Neural cell (in vitro differentiated cells): ENCODE measurements around the gene AGAP2. TPM values are rescaled to one million over a fixed set of nuclear protein-coding genes. Genes with fewer than 3 reads are reported as not detected.
"Not testable (repeated sequence)": the region's sequence is repeated elsewhere in the genome, so short reads cannot be mapped to it uniquely, and the experiment has no call there.

Experiments
- H2AFZ ChIP-seq: fragments of 200-600, 300-800 bp; sonication (generic), shearing (Covaris generic); 2 replicates; pipeline ENCODE4 v1.6.0; 2014; ENCODE audit warnings: low read depth, mild to moderate bottlenecking, antibody characterized with exemption, low read length, moderate library complexity
- H3F3A ChIP-seq: fragments of 200-600 bp; shearing (Covaris generic); 2 replicates; pipeline ENCODE4 v1.6.1; 2016; ENCODE audit warnings: mild to moderate bottlenecking, moderate library complexity, mixed read lengths, antibody characterized with exemption, low read length; ENCODE audit not compliant: insufficient read depth, poor library complexity, severe bottlenecking
- H3K27ac ChIP-seq: fragments of 200-600, 300-800 bp; sonication (generic), shearing (Covaris generic); 2 replicates; pipeline ENCODE4 v1.5.1; 2014; ENCODE audit warnings: mild to moderate bottlenecking, low read length, moderate library complexity
- H3K27me3 ChIP-seq: fragments of 300-800, 200-600 bp; sonication (generic), shearing (Covaris generic); 2 replicates; pipeline ENCODE4 v1.6.0; 2014; ENCODE audit warnings: mild to moderate bottlenecking, low read depth, low read length, moderate library complexity; ENCODE audit not compliant: insufficient read depth
- H3K36me3 ChIP-seq: fragments of 300-800, 200-600 bp; sonication (generic), shearing (Covaris generic); 2 replicates; pipeline ENCODE4 v1.5.1; 2014; ENCODE audit warnings: mild to moderate bottlenecking, antibody characterized with exemption, low read length, moderate library complexity; ENCODE audit not compliant: insufficient read depth
- H3K4me2 ChIP-seq: fragments of 300-800, 200-600 bp; sonication (generic), shearing (Covaris generic); 2 replicates; pipeline ENCODE4 v1.6.0; 2014; ENCODE audit warnings: mild to moderate bottlenecking, low read length
- H3K4me3 ChIP-seq: fragments of 300-800, 200-600 bp; sonication (generic), shearing (Covaris generic); 2 replicates; pipeline ENCODE4 v1.5.1; 2014; ENCODE audit warnings: mild to moderate bottlenecking, low read length, moderate library complexity
- H3K79me2 ChIP-seq: fragments of 200-600 bp; shearing (Covaris generic); replicated peaks from 2 replicates; pipeline ENCODE4 v1.6.0; 2014; ENCODE audit warnings: mild to moderate bottlenecking, low read length, moderate library complexity; ENCODE audit not compliant: insufficient read depth
- H3K9ac ChIP-seq: fragments of 300-800, 200-600 bp; sonication (generic), shearing (Covaris generic); 2 replicates; pipeline ENCODE4 v1.6.1; 2016; ENCODE audit warnings: mild to moderate bottlenecking, low read length, mixed read lengths
- H3K9me2 ChIP-seq: fragments of 200-600 bp; shearing (Covaris generic); 2 replicates; pipeline ENCODE4 v1.6.1; 2016; ENCODE audit warnings: mild to moderate bottlenecking, low read length, mixed read lengths; ENCODE audit not compliant: insufficient read depth
- H3K9me3 ChIP-seq: fragments of 200-600, 300-800 bp; sonication (generic), shearing (Covaris generic); 2 replicates; pipeline ENCODE4 v1.6.1; 2016; ENCODE audit warnings: mild to moderate bottlenecking, mixed run types, low read length, moderate library complexity, mixed read lengths
- H4K20me1 ChIP-seq: fragments of 200-600 bp; shearing (Covaris generic); 2 replicates; pipeline ENCODE4 v1.6.1; 2016; ENCODE audit warnings: mild to moderate bottlenecking, mixed run types; ENCODE audit not compliant: insufficient read depth
- CTCF ChIP-seq: fragments of 450-650 bp; IDR thresholded peaks from 2 replicates; pipeline ENCODE4 v1.5.1; 2014; ENCODE audit warnings: antibody characterized with exemption, mild to moderate bottlenecking, moderate library complexity; ENCODE audit not compliant: poor library complexity, severe bottlenecking
- EP300 ChIP-seq: fragments of 450-650 bp; conservative IDR thresholded peaks from 2 replicates; pipeline ENCODE4 v1.6.1; 2014; ENCODE audit warnings: antibody characterized with exemption, mild to moderate bottlenecking, moderate library complexity; ENCODE audit not compliant: poor library complexity, severe bottlenecking
- MXI1 ChIP-seq: fragments of 450-650 bp; conservative IDR thresholded peaks from 2 replicates; pipeline ENCODE4 v1.6.1; 2014; ENCODE audit warnings: antibody characterized with exemption, mild to moderate bottlenecking; ENCODE audit not compliant: poor library complexity, severe bottlenecking
- POLR2AphosphoS5 ChIP-seq: IDR thresholded peaks from 2 replicates; pipeline ENCODE4 v1.6.1; 2012
- RAD21 ChIP-seq: fragments of 450-650 bp; conservative IDR thresholded peaks from 2 replicates; pipeline ENCODE4 v1.6.1; 2014; ENCODE audit warnings: antibody characterized with exemption, mild to moderate bottlenecking, moderate library complexity
- REST ChIP-seq: IDR thresholded peaks from 2 replicates; pipeline ENCODE4 v1.6.1; 2012; ENCODE audit warnings: borderline replicate concordance
- SMC3 ChIP-seq: fragments of 450-650 bp; conservative IDR thresholded peaks from 2 replicates; pipeline ENCODE4 v1.6.1; 2014; ENCODE audit warnings: antibody characterized with exemption, mild to moderate bottlenecking, moderate library complexity; ENCODE audit not compliant: poor library complexity
- TAF1 ChIP-seq: IDR thresholded peaks from 2 replicates; pipeline ENCODE4 v1.6.1; 2012; ENCODE audit warnings: low read depth
- polyA plus RNA-seq: library from polyadenylated mRNA; depleted of rRNA; stranded (reverse); fragments of >200 nt; gene quantifications from 2 replicates; pipeline ENCODE4 v1.2.3, GENCODE V29; 2014

The AGAP2 gene
- polyA plus RNA-seq, 1 donor from 2014 or later: 19.3 TPM

- not testable (repeated sequence) for H3F3A ChIP-seq, H3K4me3 ChIP-seq, H3K27ac ChIP-seq, H3K36me3 ChIP-seq, H3K27me3 ChIP-seq, H2AFZ ChIP-seq, H3K9me3 ChIP-seq, H3K9ac ChIP-seq, H4K20me1 ChIP-seq, H3K4me2 ChIP-seq, H3K9me2 ChIP-seq, H3K79me2 ChIP-seq
These were observed 36.1 kb upstream of the AGAP2 start for GRCh38 chr12:57774634-57775033.

- Histone ChIP-seq H2AFZ (peak within 1 kb of the TSS; percentile 90), H4K20me1 (no peaks in the 10 kb centered on the region), H3K27me3 (peaks cover under 1% of the 10 kb centered on the region), H3K9ac (peak within 1 kb of the TSS; percentile 70), H3K9me2 (no peaks in the 10 kb centered on the region), H3K9me3 (no peaks in the 10 kb centered on the region), H3K79me2 (no peaks in the 10 kb centered on the region), H3K27ac (peak within 1 kb of the TSS; percentile 57), H3K36me3 (no peaks in the 10 kb centered on the region), H3F3A (no peaks in the 10 kb centered on the region), H3K4me3 (peak within 1 kb of the TSS; percentile 76), H3K4me2 (peak within 1 kb of the TSS; percentile 79)
- TF ChIP-seq REST: no peak
- no peak for TF ChIP-seq RAD21
- no peak for TF ChIP-seq TAF1
- no peak for TF ChIP-seq EP300
These were observed 34.1 kb upstream of the AGAP2 start, which contains the start of gene EEF1AKMT3 for GRCh38 chr12:57772429-57773322. Gene EEF1AKMT3, plus strand, starts transcription at chr12:57772614. Its CDS starts 111 bp downstream, at chr12:57772725.

GRCh38 chr12:57771873-57772428 lies 33.4 kb upstream of the AGAP2 start, which contains the start of gene METTL1:
Gene METTL1, minus strand, starts transcription at chr12:57772105. Its CDS starts 22 bp downstream, at chr12:57772083.
- Histone ChIP-seq H3K9me3 (no peaks in the 10 kb centered on the region), H3K4me2 (peak within 1 kb of the TSS; percentile 79), H3F3A (no peaks in the 10 kb centered on the region), H3K79me2 (no peaks in the 10 kb centered on the region), H3K9ac (peak within 1 kb of the TSS; percentile 70), H2AFZ (peak within 1 kb of the TSS; percentile 90), H3K9me2 (no peaks in the 10 kb centered on the region), H4K20me1 (no peaks in the 10 kb centered on the region), H3K27me3 (peaks cover 8% of the 10 kb centered on the region), H3K36me3 (no peaks in the 10 kb centered on the region), H3K4me3 (peak within 1 kb of the TSS; percentile 76), H3K27ac (peak within 1 kb of the TSS; percentile 57)
- TF ChIP-seq CTCF: no peak
- TF ChIP-seq TAF1: peak; percentile 49
- TF ChIP-seq MXI1: peak; percentile 100
- no peak for TF ChIP-seq REST
- TF ChIP-seq POLR2AphosphoS5: peak; percentile 69
- TF ChIP-seq EP300: peak; percentile 53
- peak; percentile 49 for TF ChIP-seq SMC3
